HG03095 (cell line): ENCODE results near the gene CCDC195.
A peak's percentile ranks its signal among the peaks of the same experiment; 100 is the strongest.
"Not testable (repeated sequence)": the region's sequence is repeated elsewhere in the genome, so short reads cannot be mapped to it uniquely, and the experiment has no call there.

Source experiments
- ATAC-seq: cut with Tn5 transposase; IDR thresholded peaks from one replicate; pipeline ENCODE4 v1.9.1; 2021; ENCODE audit warnings: moderate library complexity; ENCODE audit not compliant: unreplicated experiment

The CCDC195 gene

GRCh38 chr2:224691563-224691962 lies 24.6 kb downstream of the CCDC195 start:
- no peak for ATAC-seq

GRCh38 chr2:224690868-224691267 lies 25.3 kb downstream of the CCDC195 start:
- no peak for ATAC-seq

GRCh38 chr2:224689539-224689938 lies 26.6 kb downstream of the CCDC195 start:
- ATAC-seq = no peak

- ATAC-seq = no peak
Measured at GRCh38 chr2:224688997-224689396, 27.2 kb downstream of the CCDC195 start.

GRCh38 chr2:224687156-224687555 lies 29.0 kb downstream of the CCDC195 start:
- no peak for ATAC-seq

GRCh38 chr2:224685121-224685520 lies 31.0 kb downstream of the CCDC195 start:
- ATAC-seq = no peak

- no peak for ATAC-seq
Measured at GRCh38 chr2:224682134-224682533, 34.0 kb downstream of the CCDC195 start.

GRCh38 chr2:224671731-224672130 lies 44.4 kb downstream of the CCDC195 start:
- no peak for ATAC-seq

- no peak for ATAC-seq
Measured at GRCh38 chr2:224670203-224670602, 46.0 kb downstream of the CCDC195 start.

- no peak for ATAC-seq
Measured at GRCh38 chr2:224669449-224669848, 46.7 kb downstream of the CCDC195 start.

GRCh38 chr2:224668123-224668909 lies 47.8 kb downstream of the CCDC195 start:
- ATAC-seq = no peak

- peak; percentile 96 for ATAC-seq
Measured at GRCh38 chr2:224666951-224667553, 49.1 kb downstream of the CCDC195 start.

- ATAC-seq = not testable (repeated sequence)
Measured at GRCh38 chr2:224663322-224663721, 52.8 kb downstream of the CCDC195 start.

GRCh38 chr2:224661708-224662107 lies 54.5 kb downstream of the CCDC195 start:
- not testable (repeated sequence) for ATAC-seq

- ATAC-seq = no peak
Measured at GRCh38 chr2:224659714-224660113, 56.5 kb downstream of the CCDC195 start.

GRCh38 chr2:224658780-224659405 lies 57.3 kb downstream of the CCDC195 start:
- no peak for ATAC-seq

- ATAC-seq = no peak
Measured at GRCh38 chr2:224657349-224657748, 58.8 kb downstream of the CCDC195 start.

- ATAC-seq = no peak
Measured at GRCh38 chr2:224655006-224655537, 61.1 kb downstream of the CCDC195 start.
